ENCODE results near the gene GMDS.

DNA sequence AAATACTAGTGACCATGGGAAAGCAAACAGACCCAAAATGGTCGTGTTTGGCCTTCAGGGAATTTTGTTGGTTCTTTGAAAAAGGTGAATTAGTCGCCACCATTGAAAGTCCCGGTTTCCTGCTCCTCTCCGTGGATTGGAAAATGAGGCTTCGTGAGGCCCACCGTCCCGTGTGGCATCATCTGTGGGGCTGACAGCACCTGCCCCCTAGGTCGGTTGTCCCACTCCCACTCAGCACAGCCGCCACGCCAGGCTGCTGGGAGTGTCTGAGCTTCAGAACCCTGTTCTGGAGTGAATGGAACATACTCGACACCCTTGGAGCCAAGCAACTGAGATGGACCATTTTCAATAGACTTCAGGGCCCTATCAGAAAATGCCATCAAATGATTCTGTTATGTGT lies 668.7 kb downstream of the GMDS start:
- TF ChIP-seq, protein P1, sequence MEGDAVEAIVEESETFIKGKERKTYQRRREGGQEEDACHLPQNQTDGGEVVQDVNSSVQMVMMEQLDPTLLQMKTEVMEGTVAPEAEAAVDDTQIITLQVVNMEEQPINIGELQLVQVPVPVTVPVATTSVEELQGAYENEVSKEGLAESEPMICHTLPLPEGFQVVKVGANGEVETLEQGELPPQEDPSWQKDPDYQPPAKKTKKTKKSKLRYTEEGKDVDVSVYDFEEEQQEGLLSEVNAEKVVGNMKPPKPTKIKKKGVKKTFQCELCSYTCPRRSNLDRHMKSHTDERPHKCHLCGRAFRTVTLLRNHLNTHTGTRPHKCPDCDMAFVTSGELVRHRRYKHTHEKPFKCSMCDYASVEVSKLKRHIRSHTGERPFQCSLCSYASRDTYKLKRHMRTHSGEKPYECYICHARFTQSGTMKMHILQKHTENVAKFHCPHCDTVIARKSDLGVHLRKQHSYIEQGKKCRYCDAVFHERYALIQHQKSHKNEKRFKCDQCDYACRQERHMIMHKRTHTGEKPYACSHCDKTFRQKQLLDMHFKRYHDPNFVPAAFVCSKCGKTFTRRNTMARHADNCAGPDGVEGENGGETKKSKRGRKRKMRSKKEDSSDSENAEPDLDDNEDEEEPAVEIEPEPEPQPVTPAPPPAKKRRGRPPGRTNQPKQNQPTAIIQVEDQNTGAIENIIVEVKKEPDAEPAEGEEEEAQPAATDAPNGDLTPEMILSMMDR (IDR thresholded peaks at IDR 0.05), result no peak
- TF ChIP-seq POLR2A (IDR thresholded peaks at IDR 0.05), result no peak

Data from heart left ventricle (tissue), 13 donors.